G401.6 (cell line): ENCODE data around the gene PRKD1.

ENCODE experiments used
- FAIRE-seq: peaks from 2 replicates; lab custom pipeline; 2012; peaks lifted over from hg19 to GRCh38; lab: Jason Lieb, UNC

PRKD1 gene

DNA sequence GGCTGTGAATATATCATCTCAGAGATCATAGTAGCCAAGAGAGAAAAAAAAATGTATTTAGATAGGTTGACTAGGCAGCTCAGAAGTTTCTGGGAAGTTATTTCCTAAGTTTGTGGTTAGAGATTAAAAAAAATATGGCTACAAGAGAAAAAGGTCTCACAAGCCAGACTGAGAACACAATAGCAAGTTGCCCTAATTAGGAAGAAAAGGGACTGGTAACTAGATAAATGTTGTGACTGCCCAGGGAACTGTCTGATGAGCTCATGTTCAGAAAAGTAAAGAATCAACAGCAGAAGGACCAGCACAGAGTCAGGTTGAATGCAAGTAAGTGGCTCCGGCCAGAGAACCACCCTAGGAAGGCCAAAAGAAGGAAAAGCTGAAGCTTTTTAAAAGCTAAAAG lies 256.6 kb downstream of the PRKD1 start:
- FAIRE-seq = no peak

DNA sequence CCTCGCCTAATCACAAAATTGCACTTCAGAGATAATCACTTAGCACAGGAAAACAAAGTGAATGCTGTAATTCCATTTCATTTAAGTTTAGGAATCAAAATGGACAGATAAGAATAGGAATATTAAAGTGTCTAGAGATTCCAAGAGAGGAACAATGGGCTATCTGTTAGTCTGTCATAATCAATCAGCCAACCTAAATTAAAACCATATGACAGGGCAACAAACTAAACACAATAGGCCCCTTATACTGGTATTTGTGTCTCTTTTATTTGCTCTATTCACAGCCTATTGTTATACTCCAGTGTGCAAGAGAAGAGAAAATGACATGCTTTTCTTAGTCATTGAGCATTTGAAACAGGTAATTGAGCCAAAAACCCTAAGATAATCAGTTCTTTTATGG lies 259.4 kb downstream of the PRKD1 start:
- no peak for FAIRE-seq

DNA sequence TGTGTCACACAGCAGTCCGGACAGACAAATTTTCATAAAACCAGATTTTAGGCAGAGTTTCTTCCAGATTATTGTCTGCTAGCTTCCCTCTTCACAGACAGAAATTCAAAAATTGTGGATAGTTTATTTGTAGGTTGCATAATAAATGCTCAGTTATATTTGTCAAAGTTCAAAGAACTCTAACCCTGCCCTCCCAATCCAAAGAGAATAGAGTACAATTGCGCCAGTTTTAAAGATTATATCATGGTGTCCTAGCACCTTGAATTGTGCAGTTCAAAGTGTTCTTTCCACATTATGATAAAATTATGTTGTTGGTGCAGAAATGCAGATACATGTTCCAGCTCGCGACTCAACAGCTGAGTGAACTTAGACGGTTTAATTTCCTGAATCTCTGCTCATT lies 263.1 kb downstream of the PRKD1 start:
- FAIRE-seq = no peak

DNA sequence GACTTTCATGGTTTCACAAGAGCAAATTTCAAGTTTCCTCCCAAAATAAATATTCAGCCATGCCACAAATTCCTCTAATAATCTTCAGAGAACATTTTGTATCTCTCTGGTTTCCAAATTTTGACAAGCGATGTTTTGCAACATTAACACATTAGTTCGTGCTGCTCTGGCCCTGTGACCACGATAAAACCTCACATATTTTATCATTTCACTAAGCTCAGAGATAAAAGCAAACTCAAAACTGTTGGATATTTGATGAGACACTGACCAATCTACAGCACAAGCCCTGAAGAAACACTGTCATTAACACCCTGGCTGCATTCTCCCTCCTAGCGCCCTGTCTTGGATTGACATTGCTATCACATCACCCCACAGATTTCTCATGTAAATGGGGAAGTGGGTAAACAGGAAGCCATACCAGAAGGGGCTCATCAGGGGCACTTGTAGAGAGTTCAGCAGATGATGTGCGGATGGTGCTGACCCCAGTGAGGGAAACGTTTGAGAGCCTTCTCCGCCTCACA lies 264.3 kb downstream of the PRKD1 start:
- no peak for FAIRE-seq

DNA sequence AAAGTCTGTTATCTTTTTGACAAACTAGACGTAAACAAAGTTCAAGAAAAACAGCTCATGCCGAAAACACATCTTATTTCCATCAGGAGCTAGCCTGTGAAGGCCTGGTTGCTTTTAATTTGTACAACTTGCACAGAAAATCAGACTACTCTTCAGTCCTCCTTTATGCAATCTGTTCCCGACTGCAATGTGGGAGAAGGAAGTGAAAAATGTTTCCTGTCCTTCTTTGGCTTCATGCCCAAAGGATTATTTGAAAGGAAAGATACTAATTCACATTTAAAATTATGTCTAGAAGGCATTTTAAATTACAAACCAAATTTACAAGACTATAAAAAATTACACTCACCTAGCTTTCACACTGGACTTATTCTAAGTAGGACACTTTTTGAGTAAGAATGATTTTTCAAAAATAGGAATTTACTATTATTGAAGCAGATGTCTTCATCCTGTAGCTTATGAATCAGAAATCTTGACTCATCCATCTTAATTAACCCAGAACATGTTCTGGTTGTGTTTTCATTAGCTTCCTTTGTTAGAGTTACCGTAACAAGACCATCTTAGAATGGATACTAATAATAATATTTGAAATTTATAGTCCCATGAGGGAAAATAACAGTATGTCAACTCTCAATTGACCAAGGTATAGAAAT lies 272.6 kb downstream of the PRKD1 start:
- no peak for FAIRE-seq

DNA sequence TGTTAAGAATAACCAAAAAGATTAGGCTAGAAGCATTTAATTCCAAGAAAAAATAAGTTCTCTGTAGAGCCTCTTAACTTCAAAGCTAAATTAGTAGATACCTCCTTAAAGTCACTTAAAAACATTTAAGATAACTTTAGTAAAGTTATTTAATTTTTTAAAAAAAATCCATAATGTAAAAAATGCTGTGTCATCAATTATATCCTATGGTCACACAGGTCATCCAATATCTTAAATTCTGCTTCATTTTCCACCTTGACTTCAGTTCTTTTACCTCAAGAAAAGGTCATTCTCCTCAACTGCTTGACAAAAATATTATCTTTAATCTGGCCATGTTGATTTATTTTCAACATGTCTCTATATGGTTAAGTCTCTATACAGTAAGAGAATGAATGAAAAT lies 274.3 kb downstream of the PRKD1 start:
- FAIRE-seq = no peak

DNA sequence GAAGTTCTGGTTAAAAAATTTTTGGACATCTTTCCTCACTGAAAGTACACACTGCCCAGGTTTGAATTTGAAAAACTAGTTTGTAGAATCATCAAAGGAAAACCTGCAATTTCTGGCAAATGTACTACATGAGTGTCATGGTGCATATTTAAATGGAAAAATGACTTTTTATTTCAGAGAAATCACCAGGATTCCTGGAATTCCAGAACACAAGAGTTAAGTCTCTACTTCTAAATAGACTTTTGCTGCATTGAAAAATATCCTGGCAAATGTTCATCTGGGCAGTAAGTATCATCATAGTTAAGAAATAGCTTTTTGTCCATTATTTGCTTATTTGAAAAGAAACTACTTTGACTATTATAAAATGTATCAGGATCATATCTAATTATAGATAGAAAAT lies 275.1 kb downstream of the PRKD1 start:
- FAIRE-seq = no peak

DNA sequence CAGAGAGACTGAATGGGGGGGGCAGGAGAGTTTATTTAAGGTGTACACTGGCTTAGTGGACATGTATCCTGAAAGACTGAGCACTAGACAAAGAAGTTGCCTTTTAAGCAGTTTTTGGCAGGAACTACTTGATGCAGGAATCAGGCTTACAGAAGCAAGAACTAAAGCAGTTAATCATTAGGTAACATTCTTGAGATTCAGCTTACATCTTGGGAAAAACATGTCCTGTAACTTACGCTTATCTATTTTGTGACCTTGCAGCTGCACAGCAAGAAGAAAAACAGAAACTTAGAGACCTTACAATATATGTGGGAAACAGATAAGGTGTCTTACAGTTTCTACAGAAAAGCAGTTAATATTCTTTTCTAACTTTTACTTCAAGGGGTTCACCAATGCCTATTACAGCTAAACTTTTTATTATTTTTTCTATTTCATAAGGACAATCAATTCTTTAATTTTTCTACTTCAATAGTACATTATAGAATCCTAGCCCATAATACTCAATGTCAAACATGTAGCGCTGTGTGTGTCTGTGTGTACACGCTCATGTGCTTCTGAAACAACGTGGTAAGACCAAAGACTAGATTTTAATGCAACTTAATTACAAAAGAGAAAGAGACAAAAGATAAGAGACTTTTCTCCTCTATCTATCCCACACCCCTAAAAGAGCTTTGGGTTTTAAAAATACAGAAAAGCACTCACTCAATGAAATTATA lies 276.9 kb downstream of the PRKD1 start:
- no peak for FAIRE-seq

DNA sequence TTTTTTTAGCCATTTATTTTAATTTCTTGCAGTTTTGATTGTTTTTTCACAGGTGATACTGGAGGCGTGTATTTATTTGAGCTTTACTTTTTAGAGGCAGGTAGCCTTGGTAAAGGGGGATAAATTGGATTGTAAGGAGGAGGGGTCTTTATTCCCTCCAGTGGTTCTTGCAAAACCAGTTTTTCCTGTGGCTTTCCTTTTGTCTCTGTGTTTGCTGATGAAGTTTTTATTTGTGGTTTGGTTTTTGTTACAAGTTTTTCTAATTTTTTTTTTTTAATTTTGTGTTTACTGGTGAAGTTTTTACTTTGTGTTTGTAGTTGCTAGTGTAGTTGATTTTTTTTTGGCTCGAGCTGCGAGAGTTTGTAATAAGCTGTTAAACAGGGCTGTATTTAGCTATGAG lies 278.5 kb downstream of the PRKD1 start:
- no peak for FAIRE-seq

DNA sequence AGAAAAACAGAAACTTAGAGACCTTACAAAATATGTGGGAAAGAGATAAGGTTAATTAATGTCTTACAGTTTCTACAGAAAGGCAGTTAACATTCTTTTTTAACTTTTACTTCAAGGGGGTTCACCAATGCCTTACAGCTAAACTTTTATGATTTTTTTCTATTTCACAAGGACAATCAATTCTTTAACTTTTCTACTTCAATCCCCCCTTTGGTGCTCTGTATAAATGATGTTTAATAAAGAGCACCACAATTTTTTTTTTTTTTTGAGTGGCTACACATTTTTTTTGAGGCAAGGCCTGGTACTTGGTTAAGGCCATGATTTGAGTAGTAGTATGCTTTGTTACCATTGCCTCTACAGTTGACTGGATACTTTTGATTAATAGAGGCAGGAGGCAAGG lies 279.6 kb downstream of the PRKD1 start:
- FAIRE-seq = no peak

DNA sequence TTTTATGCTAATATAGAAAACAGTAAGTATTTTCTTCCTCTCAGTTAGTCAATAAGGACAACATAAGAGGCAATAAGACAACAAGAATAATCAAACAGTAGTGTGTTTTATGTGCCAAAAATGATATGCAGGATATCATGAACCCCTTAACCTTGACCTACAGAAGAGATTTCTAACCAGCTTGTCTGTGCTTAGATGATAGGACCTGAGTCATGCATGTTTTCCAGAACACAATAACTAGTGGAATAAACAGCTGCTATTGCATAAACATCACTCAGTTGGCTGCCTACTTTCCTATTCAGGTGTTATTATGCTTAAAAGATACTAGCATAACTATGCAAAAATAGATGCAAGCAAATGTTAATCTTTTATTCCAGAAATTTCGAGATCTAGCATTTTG lies 282.5 kb downstream of the PRKD1 start:
- FAIRE-seq = no peak

DNA sequence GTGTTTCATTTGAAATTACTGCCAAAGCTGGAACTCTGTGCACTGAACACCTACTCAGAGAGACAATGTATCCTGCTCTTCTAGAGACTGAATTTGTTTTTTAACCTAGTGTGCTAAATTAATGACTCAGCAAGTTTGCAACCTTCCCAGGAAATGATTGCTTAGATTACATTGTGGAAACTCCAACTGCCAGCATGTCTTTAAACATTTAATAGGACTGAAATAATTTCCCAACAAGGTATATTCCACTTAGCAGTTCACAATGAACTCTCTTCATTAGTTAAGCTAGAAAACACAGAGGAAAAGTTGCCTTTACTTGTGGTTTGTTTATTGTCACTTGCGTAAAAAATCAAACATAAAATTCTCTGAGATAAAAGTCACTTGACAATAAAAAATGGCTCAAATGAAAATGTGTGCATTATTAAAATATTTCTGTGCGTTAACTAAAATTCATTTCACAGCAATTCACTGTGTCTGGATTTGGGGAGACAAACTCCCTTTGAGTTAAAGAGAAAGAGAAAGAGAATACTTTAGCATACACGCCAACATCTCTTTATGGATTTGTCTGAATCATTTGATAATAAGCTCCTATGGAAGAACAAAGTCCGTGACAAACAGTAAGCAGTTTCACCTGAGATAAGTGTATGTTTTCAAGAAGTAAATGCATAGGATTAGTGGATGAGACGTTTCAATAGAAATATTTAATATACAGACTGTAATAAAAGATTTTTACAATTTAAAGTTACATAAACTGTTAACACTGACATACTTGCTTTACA lies 284.0 kb downstream of the PRKD1 start:
- FAIRE-seq = no peak

DNA sequence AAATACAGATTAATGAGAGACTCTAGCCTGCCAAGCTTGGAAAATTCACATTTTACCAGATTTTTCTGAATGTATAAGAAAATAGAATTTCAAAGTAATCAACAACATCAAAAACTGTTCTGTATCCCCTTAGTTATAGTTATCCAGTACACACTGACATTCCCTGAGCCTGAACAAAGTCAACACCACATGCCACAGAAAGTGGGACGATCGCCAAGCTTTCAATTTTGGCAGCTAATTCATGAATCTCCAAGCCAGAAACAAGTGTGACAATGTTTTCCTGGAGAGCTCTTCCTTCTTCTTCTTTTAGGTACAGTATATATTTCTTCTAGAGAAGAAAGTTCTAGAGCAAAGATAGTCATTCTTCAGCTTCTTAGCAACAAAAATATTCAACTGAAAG lies 290.2 kb downstream of the PRKD1 start:
- FAIRE-seq = no peak

DNA sequence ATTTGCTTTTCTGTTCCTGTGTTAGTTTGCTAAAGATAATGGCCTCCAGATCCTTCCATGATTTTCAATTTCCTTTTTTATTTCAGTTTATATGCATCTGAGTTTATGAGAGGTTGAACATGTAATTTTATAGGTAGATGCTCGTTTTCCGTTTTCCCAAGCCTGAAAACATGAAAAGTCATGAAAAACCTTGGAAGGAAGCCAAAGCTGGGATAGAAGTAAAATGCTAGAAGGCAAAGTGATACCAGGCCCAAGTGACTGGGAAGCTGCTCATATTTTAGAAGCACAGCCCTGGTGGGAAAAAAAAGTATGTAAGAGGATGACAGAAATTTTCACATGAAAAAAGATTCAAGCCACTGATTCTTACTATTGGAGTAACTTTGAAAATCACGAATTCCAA lies 290.8 kb downstream of the PRKD1 start:
- no peak for FAIRE-seq

DNA sequence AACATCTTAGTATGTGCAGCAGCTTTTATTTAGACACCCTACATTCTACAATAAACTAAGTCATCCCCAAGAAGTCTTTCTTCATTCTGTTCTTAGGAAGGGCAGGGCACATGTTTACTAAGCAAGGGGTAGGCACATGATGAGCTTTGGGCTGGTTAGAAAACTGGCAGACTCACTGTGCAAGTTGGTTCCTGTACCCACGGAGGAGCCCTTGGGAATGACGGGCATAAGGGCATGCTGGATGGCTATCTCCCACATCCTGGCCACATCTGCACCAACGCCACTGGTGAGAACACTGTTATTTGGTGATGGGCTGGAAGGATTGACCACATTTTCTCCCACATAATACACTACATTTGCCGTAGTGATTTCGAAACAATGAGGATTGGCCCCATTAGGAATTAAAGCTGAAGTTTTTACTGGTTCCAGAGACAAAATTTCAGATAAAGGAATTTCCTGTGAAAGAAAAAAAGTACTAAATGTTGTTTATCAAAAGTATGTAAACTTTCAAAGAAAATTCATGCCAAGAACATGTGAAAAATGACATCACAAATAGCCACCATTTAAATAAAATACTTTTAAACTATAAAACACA lies 297.0 kb downstream of the PRKD1 start:
- FAIRE-seq = no peak

DNA sequence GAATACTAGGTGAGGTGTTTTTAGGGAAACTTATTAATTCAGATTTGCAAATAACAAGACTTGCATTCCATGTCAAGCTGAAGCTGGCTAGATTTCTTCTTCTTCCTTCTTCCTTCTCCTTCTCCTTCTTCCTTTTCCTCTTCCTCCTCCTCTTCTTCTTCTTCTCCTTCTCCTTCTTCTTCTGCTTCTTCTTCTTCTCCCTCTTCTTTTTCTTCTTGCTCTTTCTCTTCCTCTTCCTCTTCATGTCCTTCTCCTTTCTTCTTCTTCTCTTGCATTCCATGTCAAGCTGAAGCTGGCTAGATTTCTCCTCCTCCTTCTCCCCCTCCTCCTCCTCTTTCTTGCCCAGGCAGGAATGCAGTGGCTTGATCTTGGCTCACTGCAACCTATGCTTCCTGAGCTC lies 297.8 kb downstream of the PRKD1 start:
- FAIRE-seq = no peak

DNA sequence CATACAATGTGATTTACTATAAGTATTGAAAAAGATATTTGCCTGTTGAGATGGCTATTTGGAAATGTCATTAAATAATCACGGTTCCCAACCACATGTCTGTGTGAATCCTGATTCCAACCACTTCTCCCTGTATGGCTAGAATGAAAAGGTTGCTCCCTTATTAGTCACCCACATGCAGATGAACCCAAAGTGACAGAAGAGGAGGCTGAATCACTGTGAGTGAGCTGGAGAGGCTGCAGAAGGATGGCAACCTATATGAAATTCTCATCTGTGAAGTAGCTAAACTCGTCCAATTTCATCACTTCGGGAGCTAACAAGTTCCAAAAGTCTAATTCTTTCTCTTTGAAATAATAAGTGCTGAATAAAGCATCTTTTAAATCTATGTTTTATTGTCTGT lies 300.5 kb downstream of the PRKD1 start:
- no peak for FAIRE-seq

DNA sequence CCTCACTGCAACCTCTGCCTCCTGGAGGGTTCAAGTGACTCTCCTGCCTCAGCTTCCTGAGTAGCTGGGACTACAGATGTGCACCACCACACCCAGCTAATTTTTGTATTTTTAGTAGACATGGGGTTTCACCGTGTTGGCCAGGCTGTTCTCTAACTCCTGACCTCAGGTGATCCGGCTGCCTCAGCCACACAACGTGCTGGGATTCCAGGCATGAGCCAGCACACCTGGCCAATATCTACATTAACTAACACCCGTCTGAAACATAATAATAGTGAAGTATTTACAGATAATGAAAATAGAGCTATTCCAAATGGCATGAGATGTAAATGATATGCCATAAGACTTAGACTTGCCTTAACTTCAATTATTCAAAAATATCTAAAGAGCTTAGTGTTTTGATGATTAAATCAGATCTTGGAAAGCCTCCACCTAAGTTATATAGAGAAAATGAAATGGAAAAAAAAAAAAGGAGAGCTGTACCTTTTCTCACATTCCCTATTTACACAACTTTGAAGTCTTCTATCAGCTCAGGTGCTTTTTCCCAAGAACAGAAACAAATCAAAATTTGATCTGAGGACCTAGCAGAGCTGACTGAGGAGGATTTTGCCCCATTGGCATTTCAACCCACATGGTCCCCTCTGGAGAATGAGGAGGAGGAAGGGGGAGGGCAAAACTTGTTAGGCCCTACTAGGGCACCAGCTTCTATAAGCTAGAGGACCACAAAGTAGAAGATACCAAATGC lies 309.2 kb downstream of the PRKD1 start:
- FAIRE-seq = no peak

DNA sequence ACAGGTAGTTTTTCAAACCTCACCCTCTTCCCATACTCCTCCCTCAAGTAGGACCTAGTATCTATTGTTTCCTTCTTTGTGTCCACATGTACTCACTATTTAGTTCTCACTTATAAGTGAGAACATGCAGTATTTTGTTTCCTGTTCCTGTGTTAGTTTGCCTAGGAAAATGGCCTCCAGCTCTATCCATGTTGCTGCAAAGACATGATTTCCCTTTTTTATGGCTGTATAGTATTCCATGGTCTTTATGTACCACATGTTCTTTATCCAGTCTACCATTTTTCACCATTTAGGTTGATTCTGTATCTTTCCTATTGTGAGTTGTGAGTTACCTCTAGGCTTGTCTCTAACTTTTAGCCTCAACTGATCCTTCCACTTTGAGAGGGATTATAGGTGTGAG lies 310.7 kb downstream of the PRKD1 start:
- FAIRE-seq = no peak

DNA sequence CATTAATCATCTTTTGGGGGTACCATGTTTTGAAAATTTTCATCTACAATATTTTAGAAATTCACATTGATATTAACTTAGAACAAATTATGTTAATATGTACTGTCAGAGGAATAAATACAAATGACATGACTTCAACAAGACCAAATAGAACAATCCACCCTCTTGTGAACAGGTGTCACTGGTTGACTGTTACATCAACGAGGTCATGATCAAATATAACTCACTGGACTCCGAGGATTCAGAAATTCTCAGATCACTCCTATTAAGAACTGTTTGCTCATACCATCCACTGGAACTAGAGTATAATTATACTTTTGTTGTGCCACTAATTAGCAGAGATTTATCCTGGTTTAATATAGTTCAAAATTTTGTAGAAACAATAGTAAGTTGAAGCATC lies 318.8 kb downstream of the PRKD1 start:
- FAIRE-seq = no peak

DNA sequence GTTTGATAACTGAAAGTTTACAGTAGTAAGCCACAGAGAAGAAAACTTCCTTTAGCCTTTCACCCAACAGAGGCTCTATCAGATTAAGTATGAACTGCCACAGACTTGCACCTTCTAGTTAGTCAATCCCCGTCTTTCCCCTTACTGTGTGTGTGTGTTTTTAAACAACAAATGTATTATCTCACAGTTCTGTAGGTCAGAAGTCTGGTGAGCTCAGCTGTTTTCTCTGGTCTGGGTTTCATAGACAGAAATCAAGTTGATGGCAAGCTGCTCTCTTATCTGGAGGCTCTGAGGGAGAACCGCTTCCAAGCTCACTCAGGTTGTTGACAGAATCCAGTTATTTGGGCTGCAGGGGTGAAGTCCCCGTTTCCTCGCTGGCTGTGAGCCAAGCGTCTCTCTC lies 320.5 kb downstream of the PRKD1 start:
- no peak for FAIRE-seq

DNA sequence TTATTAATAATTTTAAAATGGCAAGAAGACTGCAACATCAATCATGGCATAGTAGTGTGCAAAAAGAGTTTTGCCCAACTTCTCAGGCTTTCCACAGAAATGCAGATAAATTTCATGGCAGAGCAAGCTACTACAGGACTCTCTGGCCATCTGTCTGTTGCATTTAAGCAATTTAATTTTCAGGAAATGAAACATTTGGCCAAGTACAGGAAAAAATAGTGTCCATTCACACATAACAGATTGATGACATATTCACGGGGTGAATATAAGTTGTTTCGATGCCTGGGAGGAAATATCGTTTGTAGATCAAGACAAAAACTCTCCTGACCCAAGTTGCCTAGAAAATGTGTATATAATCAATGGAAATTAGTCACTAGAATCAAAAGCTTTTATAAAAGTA lies 324.0 kb downstream of the PRKD1 start:
- FAIRE-seq = no peak
